IMR-90 (cell line): Measurements from ENCODE around the gene NUFIP1. TPM values are rescaled to one million over a fixed set of nuclear protein-coding genes. Genes with fewer than 3 reads are reported as not detected.

ENCODE experiments used
- ATAC-seq: fragments of 200-7000 bp; cut with Tn5 transposase; 2 replicates; pipeline ENCODE4 v1.9.1; 2020; ENCODE audit warnings: low read depth, mild to moderate bottlenecking, moderate library complexity
- BruUV-seq: library from RNA; stranded (reverse); fragments of 400-500 nt; replicated peaks from 2 replicates; lab custom pipeline; 2021; lab: Mats Ljungman, UMichigan
- CTCF ChIA-PET: fragments of 300-600 bp; formaldehyde crosslinking; extraction: SDS; loops from one replicate; lab custom pipeline; 2021; ENCODE audit warnings: antibody characterized with exemption; lab: Yijun Ruan, JAX
- POLR2A ChIA-PET: fragments of 300-600 bp; sonication (Branson Sonifier 250); formaldehyde crosslinking; loops from one replicate; lab custom pipeline; 2022; ENCODE audit warnings: antibody characterized with exemption; ENCODE audit not compliant: unreplicated experiment; lab: Charles Lee
- DNase-seq: peaks from one replicate; pipeline ENCODE4 v3.0.0; 2013
- H2AFZ ChIP-seq: replicated peaks from 2 replicates; pipeline ENCODE3; 2013; ENCODE audit warnings: low read length, mild to moderate bottlenecking; ENCODE audit not compliant: poor library complexity
- H2AK5ac ChIP-seq: 2 replicates; pipeline ENCODE4 v1.6.1; 2013; ENCODE audit warnings: low read depth, low read length, inconsistent platforms
- H2AK9ac ChIP-seq: replicated peaks from 2 replicates; pipeline ENCODE3; 2013; ENCODE audit warnings: mild to moderate bottlenecking, low read depth, low read length, moderate library complexity; ENCODE audit not compliant: poor library complexity
- H2BK120ac ChIP-seq: 2 replicates; pipeline ENCODE4 v1.6.1; 2013; ENCODE audit warnings: low read depth, low read length, inconsistent platforms
- H2BK15ac ChIP-seq: 3 replicates; pipeline ENCODE4 v1.6.1; 2013; ENCODE audit warnings: low read depth, low read length, inconsistent platforms
- H2BK20ac ChIP-seq: 2 replicates; pipeline ENCODE4 v1.6.1; 2013; ENCODE audit warnings: low read depth, mild to moderate bottlenecking, inconsistent platforms, low read length, moderate library complexity
- H2BK5ac ChIP-seq: 2 replicates; pipeline ENCODE4 v1.6.1; 2013; ENCODE audit warnings: mild to moderate bottlenecking, low read depth, low read length, inconsistent platforms; ENCODE audit not compliant: poor library complexity, severe bottlenecking
- H3K14ac ChIP-seq: replicated peaks from 2 replicates; pipeline ENCODE4 v1.6.1; 2013; ENCODE audit warnings: low read depth, low read length, inconsistent platforms
- H3K18ac ChIP-seq: 2 replicates; pipeline ENCODE4 v1.6.1; 2013; ENCODE audit warnings: low read depth, low read length, control low read depth
- H3K23ac ChIP-seq: 2 replicates; pipeline ENCODE4 v1.6.1; 2013; ENCODE audit warnings: low read depth, low read length, inconsistent platforms
- H3K27ac ChIP-seq: 2 replicates; pipeline ENCODE4 v1.5.1; 2013; ENCODE audit warnings: mild to moderate bottlenecking, control low read depth, low read length; ENCODE audit not compliant: insufficient read depth
- H3K27me3 ChIP-seq: 2 replicates; pipeline ENCODE4 v1.6.1; 2013; ENCODE audit warnings: low read length; ENCODE audit not compliant: control insufficient read depth, insufficient read depth
- H3K36me3 ChIP-seq: 2 replicates; pipeline ENCODE4 v1.6.1; 2013; ENCODE audit warnings: low read length, mixed read lengths; ENCODE audit not compliant: control insufficient read depth, insufficient read depth
- H3K4ac ChIP-seq: 2 replicates; pipeline ENCODE4 v1.6.1; 2013; ENCODE audit warnings: low read depth, low read length, inconsistent platforms
- H3K4me1 ChIP-seq: 2 replicates; pipeline ENCODE4 v1.6.1; 2013; ENCODE audit warnings: low read length, mixed read lengths; ENCODE audit not compliant: control insufficient read depth, insufficient read depth
- H3K4me2 ChIP-seq: 2 replicates; pipeline ENCODE4 v1.6.1; 2013; ENCODE audit warnings: low read depth, mild to moderate bottlenecking, control low read depth, low read length, moderate library complexity
- H3K4me3 ChIP-seq: 2 replicates; pipeline ENCODE4 v1.5.1; 2013; ENCODE audit warnings: low read depth, mild to moderate bottlenecking, control low read depth, low read length, moderate library complexity; ENCODE audit not compliant: insufficient read depth
- H3K56ac ChIP-seq: 2 replicates; pipeline ENCODE4 v1.6.1; 2013; ENCODE audit warnings: low read length, inconsistent platforms; ENCODE audit not compliant: insufficient read depth; ENCODE audit errors: extremely low read depth
- H3K79me1 ChIP-seq, 2 experiments: 2 replicates each; pipeline ENCODE4 v1.6.1; 2013; ENCODE audit warnings: low read length in 2 of 2, inconsistent platforms in 1 of 2, low read depth in 1 of 2
- H3K9ac ChIP-seq: 2 replicates; pipeline ENCODE4 v1.6.1; 2013; ENCODE audit warnings: low read depth, low read length, control low read depth
- H3K9me1 ChIP-seq: 2 replicates; pipeline ENCODE4 v1.6.1; 2013; ENCODE audit warnings: low read length, inconsistent platforms; ENCODE audit not compliant: insufficient read depth
- H3K9me3 ChIP-seq: 2 replicates; pipeline ENCODE4 v1.6.1; 2013; ENCODE audit warnings: low read length; ENCODE audit not compliant: control insufficient read depth, insufficient read depth
- H4K20me1 ChIP-seq: 2 replicates; pipeline ENCODE4 v1.6.1; 2013; ENCODE audit warnings: low read length, inconsistent platforms; ENCODE audit not compliant: insufficient read depth
- H4K5ac ChIP-seq: 2 replicates; pipeline ENCODE4 v1.6.1; 2013; ENCODE audit warnings: mild to moderate bottlenecking, low read depth, low read length, control low read depth
- H4K8ac ChIP-seq, 2 experiments: 2 replicates each; pipeline ENCODE4 v1.6.1; 2013; ENCODE audit warnings: low read depth in 2 of 2, low read length in 2 of 2, control low read depth in 1 of 2, inconsistent platforms in 1 of 2
- H4K91ac ChIP-seq: 2 replicates; pipeline ENCODE4 v1.6.1; 2013; ENCODE audit warnings: low read depth, low read length, inconsistent platforms; ENCODE audit not compliant: insufficient read depth
- BHLHE40 ChIP-seq: fragments of 150-350 bp; IDR thresholded peaks from 2 replicates; pipeline ENCODE4 v1.6.1; 2016; ENCODE audit warnings: mild to moderate bottlenecking, low read depth, low read length
- CEBPB ChIP-seq: IDR thresholded peaks from 2 replicates; pipeline ENCODE4 v1.6.1; 2012; ENCODE audit warnings: low read depth, low read length, improper control_type of control experiment
- CHD1 ChIP-seq: IDR thresholded peaks from 2 replicates; pipeline ENCODE4 v1.6.1; 2012; ENCODE audit warnings: low read depth, low read length, improper control_type of control experiment
- FOS ChIP-seq: fragments of 150-350 bp; IDR thresholded peaks from 2 replicates; pipeline ENCODE4 v1.6.1; 2016; ENCODE audit warnings: low read depth, low read length
- MAFK ChIP-seq: IDR thresholded peaks from 2 replicates; pipeline ENCODE4 v1.6.1; 2012; ENCODE audit warnings: low read depth, low read length, improper control_type of control experiment
- MAZ ChIP-seq: IDR thresholded peaks from 2 replicates; pipeline ENCODE4 v1.6.1; 2012; ENCODE audit warnings: low read depth, mild to moderate bottlenecking, low read length, improper control_type of control experiment, moderate library complexity, borderline replicate concordance
- POLR2A ChIP-seq: IDR thresholded peaks from 2 replicates; pipeline ENCODE4 v1.6.1; 2012; ENCODE audit warnings: mild to moderate bottlenecking, low read depth, low read length
- RAD21 ChIP-seq: IDR thresholded peaks from 2 replicates; pipeline ENCODE4 v1.6.1; 2012; ENCODE audit warnings: low read length, improper control_type of control experiment
- RCOR1 ChIP-seq: IDR thresholded peaks from 2 replicates; pipeline ENCODE4 v1.6.1; 2012; ENCODE audit warnings: mild to moderate bottlenecking, low read length, improper control_type of control experiment; ENCODE audit not compliant: insufficient replicate concordance
- SMC3 ChIP-seq: fragments of 150-350 bp; IDR thresholded peaks from 2 replicates; pipeline ENCODE4 v1.6.1; 2016; ENCODE audit warnings: low read depth, mild to moderate bottlenecking, antibody characterized with exemption, low read length, moderate library complexity
- WGBS, 2 experiments: methylation state at CpG; one replicate each; pipeline versions ENCODE4 v1.1.5 to v1.1.7; 2013; ENCODE audit warnings: missing lambda C conversion rate in 2 of 2; ENCODE audit not compliant: insufficient read length in 1 of 2; ENCODE audit errors: extremely low coverage in 2 of 2; 5-methylcytosine and 5-hydroxymethylcytosine counted together
- dilution Hi-C: fragments of 300-500 bp; cut with HindIII; formaldehyde crosslinking; loops from one replicate; pipeline ENCODE4 v1.14.3; 2018; ENCODE audit warnings: low sequenced_read_pairs; ENCODE audit not compliant: unreplicated experiment
- in situ Hi-C: fragments of 300-500 bp; cut with MboI; formaldehyde crosslinking; loops from 3 replicates; pipeline ENCODE4 v1.14.3; 2019; ENCODE audit warnings: low sequenced_read_pairs, inconsistent platforms, mixed read lengths
- intact Hi-C: fragments of 100-400 bp; cut with micrococcal nuclease; formaldehyde crosslinking; loops from 2 replicates; pipeline ENCODE4 v1.10.0; 2022
- polyA plus RNA-seq, 3 experiments: library from polyadenylated mRNA; depleted of rRNA; stranded (reverse); fragments of >200 nt; gene quantifications; 2 replicates each; pipeline ENCODE4 v1.2.3, GENCODE V29; 2012; ENCODE audit warnings: low replicate concordance in 1 of 3
- total RNA-seq: library from RNA; depleted of rRNA; stranded (reverse); fragments of >200 nt; gene quantifications from 2 replicates; pipeline ENCODE4 v1.2.3, GENCODE V29; 2012
- TF ChIP-seq, protein P1 (sequence below): fragments of 150-350 bp; IDR thresholded peaks from 2 replicates; pipeline ENCODE4 v1.6.1; 2016; ENCODE audit warnings: low read depth, mild to moderate bottlenecking, low read length, moderate library complexity, borderline replicate concordance
- TF ChIP-seq, protein P2 (sequence below): fragments of 150-350 bp; IDR thresholded peaks from 2 replicates; pipeline ENCODE4 v1.6.1; 2017; ENCODE audit warnings: mild to moderate bottlenecking, antibody characterized with exemption, low read length, low read depth

NUFIP1 gene
- total and polyA plus RNA-seq, 2 of the 4 experiments (the other 2 are of a cell fraction), result 1.4 to 2.3 TPM

DNA sequence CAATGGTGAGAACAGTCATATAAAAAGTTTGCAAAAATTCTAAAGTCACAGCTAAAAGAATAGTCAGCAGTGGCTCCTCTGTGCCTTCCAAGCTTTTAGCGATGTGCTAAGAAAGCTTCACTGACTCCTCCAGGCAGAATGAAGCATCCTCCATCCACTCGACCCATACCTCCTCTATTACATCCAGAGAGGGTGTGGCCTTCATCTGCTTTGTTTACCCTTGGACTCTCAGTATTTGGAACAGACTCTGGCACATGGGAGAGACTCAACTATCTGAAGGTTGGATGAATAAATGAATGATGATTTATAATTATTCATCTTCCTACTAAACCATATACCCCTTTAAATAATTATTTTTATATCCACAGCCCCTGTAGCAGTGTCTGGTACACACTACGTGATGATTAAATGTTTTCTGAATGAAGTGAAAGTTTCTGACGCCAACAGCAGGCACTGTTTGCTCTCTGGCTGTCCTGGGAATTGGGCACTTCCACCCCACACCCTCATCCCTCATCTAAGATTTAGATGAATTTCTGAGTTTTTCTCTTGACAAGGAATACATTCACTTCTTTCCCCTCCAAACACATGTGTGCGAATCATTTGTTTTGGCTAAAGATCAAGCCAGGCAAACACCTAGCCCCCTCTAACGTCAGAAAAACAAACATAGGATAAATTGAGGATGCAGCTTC is 93.9 kb downstream of the NUFIP1 start:
- H3K18ac ChIP-seq, result no peak overlapping the region
- no peak overlapping the region for H4K8ac ChIP-seq
- H3K79me1 ChIP-seq, result no peaks in the 10 kb centered on the region
- no peaks in the 10 kb centered on the region for H3K9me1 ChIP-seq
- no peak overlapping the region for H3K14ac ChIP-seq
- H3K4me3 ChIP-seq, result no peak overlapping the region
- no peaks in the 10 kb centered on the region for H3K27me3 ChIP-seq
- H2BK120ac ChIP-seq, result no peak overlapping the region
- H2BK15ac ChIP-seq, result no peak overlapping the region
- H2BK5ac ChIP-seq, result no peak overlapping the region
- TF ChIP-seq, protein P1, sequence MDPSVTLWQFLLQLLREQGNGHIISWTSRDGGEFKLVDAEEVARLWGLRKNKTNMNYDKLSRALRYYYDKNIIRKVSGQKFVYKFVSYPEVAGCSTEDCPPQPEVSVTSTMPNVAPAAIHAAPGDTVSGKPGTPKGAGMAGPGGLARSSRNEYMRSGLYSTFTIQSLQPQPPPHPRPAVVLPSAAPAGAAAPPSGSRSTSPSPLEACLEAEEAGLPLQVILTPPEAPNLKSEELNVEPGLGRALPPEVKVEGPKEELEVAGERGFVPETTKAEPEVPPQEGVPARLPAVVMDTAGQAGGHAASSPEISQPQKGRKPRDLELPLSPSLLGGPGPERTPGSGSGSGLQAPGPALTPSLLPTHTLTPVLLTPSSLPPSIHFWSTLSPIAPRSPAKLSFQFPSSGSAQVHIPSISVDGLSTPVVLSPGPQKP, result no peak
- TF ChIP-seq, protein P2, sequence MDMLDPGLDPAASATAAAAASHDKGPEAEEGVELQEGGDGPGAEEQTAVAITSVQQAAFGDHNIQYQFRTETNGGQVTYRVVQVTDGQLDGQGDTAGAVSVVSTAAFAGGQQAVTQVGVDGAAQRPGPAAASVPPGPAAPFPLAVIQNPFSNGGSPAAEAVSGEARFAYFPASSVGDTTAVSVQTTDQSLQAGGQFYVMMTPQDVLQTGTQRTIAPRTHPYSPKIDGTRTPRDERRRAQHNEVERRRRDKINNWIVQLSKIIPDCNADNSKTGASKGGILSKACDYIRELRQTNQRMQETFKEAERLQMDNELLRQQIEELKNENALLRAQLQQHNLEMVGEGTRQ, result no peak
- TF ChIP-seq CEBPB (no peak), MAFK (no peak), SMC3 (no peak), RCOR1 (no peak), BHLHE40 (no peak), FOS (no peak), CHD1 (no peak), POLR2A (no peak), RAD21 (no peak), MAZ (no peak)
- no peak overlapping the region for H2BK20ac ChIP-seq
- ChIA-PET CTCF (interaction anchor here (0.6 kb wide), 1 partner anchor 592 kb away, joined by 5 read pairs; no protein-coding TSS in a partner anchor), POLR2A (no interaction called here)
- dilution Hi-C loops (no loop called here), in situ Hi-C loops (no loop called here), intact Hi-C loops (no loop called here)
- no peak overlapping the region for H3K9ac ChIP-seq
- no peak overlapping the region for H2AFZ ChIP-seq
- no peaks in the 10 kb centered on the region; the same call in 1 of the 2 replicates for H4K20me1 ChIP-seq
- no peak overlapping the region for H3K23ac ChIP-seq
- no peak overlapping the region for H3K4me2 ChIP-seq
- no TSS peak for BruUV-seq
- no CpG with 5 or more reads among the region's 6 CpGs for WGBS, 2 experiments
- H3K9me3 ChIP-seq, result no peaks in the 10 kb centered on the region
- H3K36me3 ChIP-seq, result no peaks in the 10 kb centered on the region
- no peak overlapping the region for H4K91ac ChIP-seq
- H2AK5ac ChIP-seq, result no peak overlapping the region
- no peak overlapping the region for H2AK9ac ChIP-seq
- ATAC-seq (no peak), DNase-seq (no peak)
- no peak overlapping the region for H3K4ac ChIP-seq
- no peaks in the 10 kb centered on the region for H3K4me1 ChIP-seq
- H3K27ac ChIP-seq, result no peak overlapping the region
- no peak overlapping the region for H4K5ac ChIP-seq
- H3K56ac ChIP-seq, result no peak overlapping the region
